T-cell (primary cell): Measurements from ENCODE around the gene WDR45B. TPM values are rescaled to one million over a fixed set of nuclear protein-coding genes. Genes with fewer than 3 reads are reported as not detected.
"Not testable (repeated sequence)": the region's sequence is repeated elsewhere in the genome, so short reads cannot be mapped to it uniquely, and the experiment has no call there.

Experiments
- ATAC-seq, 4 experiments: fragments of 200-7000 bp in 3 of 4; fragments of 150-1000 bp in 1 of 4; cut with Tn5 transposase; replicated peaks in 1 of 4; 1 replicate in 3 of 4; 2 replicates in 1 of 4; pipeline ENCODE4 v1.10.0; 2021; ENCODE audit warnings: moderate library complexity in 3 of 4, mild to moderate bottlenecking in 2 of 4, moderate number of reproducible peaks in 1 of 4
- CTCF ChIA-PET, 2 donors: fragments of 300-600 bp; sonication (Branson Sonifier 250); formaldehyde crosslinking; loops; one replicate each; lab custom pipeline; 2022; ENCODE audit warnings: antibody characterized with exemption in 2 of 2; lab: Charles Lee
- POLR2A ChIA-PET, 2 donors: fragments of 300-600 bp; sonication (Branson Sonifier 250); formaldehyde crosslinking; loops; one replicate each; lab custom pipeline; 2022; ENCODE audit warnings: antibody characterized with exemption in 2 of 2; lab: Charles Lee
- DNase-seq, 35 experiments: peaks; one replicate each; pipeline versions ENCODE4 v3.0.0 to v3.0.0-alpha.2; 2013 to 2023
- H3K27ac ChIP-seq: one replicate; pipeline ENCODE4 v1.5.1; 2013; ENCODE audit warnings: low read length
- H3K27me3 ChIP-seq, 2 experiments: replicated peaks in 1 of 2; 1 replicate in 1 of 2; 2 replicates in 1 of 2; pipeline versions ENCODE4 v1.6.1 to v1.7.0; 2013; ENCODE audit warnings: low read length in 1 of 2, mixed read lengths in 1 of 2; ENCODE audit not compliant: control insufficient read depth in 2 of 2, insufficient read depth in 2 of 2; ENCODE audit errors: extremely low read depth in 1 of 2
- H3K36me3 ChIP-seq, 2 donors: 1 replicate in 1 of 2; 2 replicates in 1 of 2; pipeline versions ENCODE4 v1.6.1 to v1.7.0; 2013; ENCODE audit warnings: low read length in 1 of 2; ENCODE audit not compliant: control insufficient read depth in 2 of 2, insufficient read depth in 1 of 2; ENCODE audit errors: extremely low read depth in 1 of 2
- H3K4me1 ChIP-seq, 2 experiments: 1 replicate in 1 of 2; 2 replicates in 1 of 2; pipeline versions ENCODE4 v1.6.1 to v1.7.0; 2013; ENCODE audit warnings: low read length in 2 of 2, mixed read lengths in 1 of 2; ENCODE audit not compliant: insufficient read depth in 2 of 2, control insufficient read depth in 1 of 2; ENCODE audit errors: extremely low read depth in 1 of 2
- H3K4me3 ChIP-seq, 2 donors: 1 replicate in 1 of 2; 2 replicates in 1 of 2; pipeline versions ENCODE4 v1.5.1 to v1.7.0; 2013; ENCODE audit warnings: mild to moderate bottlenecking in 2 of 2, low read length in 1 of 2, moderate library complexity in 1 of 2; ENCODE audit not compliant: control insufficient read depth in 1 of 2; ENCODE audit errors: extremely low read depth in 1 of 2
- H3K9me3 ChIP-seq: 2 replicates; pipeline ENCODE4 v1.7.0; 2013
- H3K27ac Mint-ChIP-seq, 2 donors: one replicate each; pipeline ENCODE4 v1.8.0; 2020 to 2021; ENCODE audit warnings: mild to moderate bottlenecking in 2 of 2, mixed read lengths in 2 of 2
- H3K27me3 Mint-ChIP-seq, 2 donors: one replicate each; pipeline ENCODE4 v1.8.0; 2021 to 2022; ENCODE audit warnings: mixed read lengths in 2 of 2
- H3K36me3 Mint-ChIP-seq: one replicate; pipeline ENCODE4 v1.8.0; 2021; ENCODE audit warnings: mixed read lengths
- H3K4me1 Mint-ChIP-seq, 3 donors: one replicate each; pipeline ENCODE4 v1.8.0; 2020 to 2022; ENCODE audit warnings: mixed read lengths in 3 of 3, mild to moderate bottlenecking in 1 of 3
- H3K4me3 Mint-ChIP-seq, 3 donors: one replicate each; pipeline ENCODE4 v1.8.0; 2020 to 2022; ENCODE audit warnings: mild to moderate bottlenecking in 3 of 3, mixed read lengths in 3 of 3, moderate library complexity in 3 of 3
- H3K9me3 Mint-ChIP-seq, 3 donors: one replicate each; pipeline ENCODE4 v1.8.0; 2020 to 2022; ENCODE audit warnings: mixed read lengths in 3 of 3
- WGBS: methylation state at CpG from one replicate; pipeline ENCODE4 v1.1.5; 2013; ENCODE audit warnings: missing lambda C conversion rate; ENCODE audit not compliant: insufficient coverage; 5-methylcytosine and 5-hydroxymethylcytosine counted together
- total RNA-seq, 35 experiments: library from RNA in 6 of 35; stranded (reverse) in 6 of 35; fragments of 120-200 nt in 1 of 35; gene quantifications; one replicate each; pipeline versions ENCODE4 v1.2.1 to v1.2.4 and lab custom pipeline; 2013 to 2026

WDR45B gene
- total RNA-seq, 5 donors from 2014 or later (not counting 1 experiment from before 2014, with no cell fraction given): 57.3 to 81.5 (median 59.4) TPM

- Mint-ChIP-seq H3K27me3 (no peaks in the 10 kb centered on the region), H3K4me3 (no peak overlapping the region), H3K27ac (no peak overlapping the region), H3K4me1 (no peaks in the 10 kb centered on the region), H3K9me3 (no peaks in the 10 kb centered on the region), H3K36me3 (peaks cover 12% of the 10 kb centered on the region)
- ChIA-PET POLR2A (no interaction called here), CTCF (no interaction called here)
- Histone ChIP-seq H3K27me3 (no peaks in the 10 kb centered on the region), H3K4me1 (no peaks in the 10 kb centered on the region), H3K27ac (no peak overlapping the region), H3K36me3 (peaks cover 8 to 47% of the 10 kb centered on the region in 2 donors), H3K9me3 (no peaks in the 10 kb centered on the region), H3K4me3 (no peak overlapping the region)
- 96% methylated on average over 17 of the region's 18 CpGs for WGBS
- DNase-seq (no peak), ATAC-seq (no peak)
Measured at GRCh38 chr17:82577300-82577699, 70.9 kb downstream of the WDR45B start.

GRCh38 chr17:82575581-82576221, 72.5 kb downstream of the WDR45B start:
- H3K27ac Mint-ChIP-seq, H3K4me3 ChIP-seq, POLR2A ChIA-PET, H3K9me3 Mint-ChIP-seq, H3K9me3 ChIP-seq, CTCF ChIA-PET, H3K4me3 Mint-ChIP-seq, H3K4me1 ChIP-seq, H3K27me3 Mint-ChIP-seq, H3K27me3 ChIP-seq, ATAC-seq, H3K27ac ChIP-seq, H3K4me1 Mint-ChIP-seq, DNase-seq: not testable (repeated sequence)
- peaks cover 6 to 54% of the 10 kb centered on the region in 2 donors for H3K36me3 ChIP-seq
- H3K36me3 Mint-ChIP-seq: peaks cover 18% of the 10 kb centered on the region
- WGBS: 98% methylated on average over 13 of the region's 52 CpGs

GRCh38 chr17:82574041-82574440, 74.2 kb downstream of the WDR45B start:
- Histone ChIP-seq H3K4me1 (no peaks in the 10 kb centered on the region), H3K4me3 (no peak overlapping the region), H3K27ac (no peak overlapping the region), H3K36me3 (peaks cover 9 to 65% of the 10 kb centered on the region in 2 donors), H3K27me3 (no peaks in the 10 kb centered on the region), H3K9me3 (no peaks in the 10 kb centered on the region)
- CTCF ChIA-PET: no interaction called here
- POLR2A ChIA-PET: interaction anchor here in 1 of 2 donors (0.7 to 0.9 kb wide), 2 partner anchors 18 to 32 kb away, joined by 8 to 10 read pairs; no protein-coding TSS in a partner anchor
- no peak overlapping the region for H3K4me3 Mint-ChIP-seq
- no peaks in the 10 kb centered on the region for H3K9me3 Mint-ChIP-seq
- H3K4me1 Mint-ChIP-seq: no peaks in the 10 kb centered on the region
- no peak for ATAC-seq
- DNase-seq: no peak
- H3K27me3 Mint-ChIP-seq: no peaks in the 10 kb centered on the region
- WGBS: 100% methylated on average over 1 of the region's 11 CpGs
- no peak overlapping the region for H3K27ac Mint-ChIP-seq
- H3K36me3 Mint-ChIP-seq: peaks cover 22% of the 10 kb centered on the region

GRCh38 chr17:82571855-82572254, 76.4 kb downstream of the WDR45B start:
- H3K9me3 Mint-ChIP-seq: no peaks in the 10 kb centered on the region
- ChIA-PET POLR2A (no interaction called here), CTCF (no interaction called here)
- 94% methylated on average over 4 of the region's 6 CpGs for WGBS
- no peak for ATAC-seq
- peaks cover 22% of the 10 kb centered on the region for H3K36me3 Mint-ChIP-seq
- H3K36me3 ChIP-seq: peaks cover 14 to 75% of the 10 kb centered on the region in 2 donors
- no peak overlapping the region for H3K27ac ChIP-seq
- H3K4me1 Mint-ChIP-seq: no peaks in the 10 kb centered on the region
- H3K4me3 ChIP-seq: no peak overlapping the region
- DNase-seq: no peak
- H3K27me3 Mint-ChIP-seq: no peaks in the 10 kb centered on the region
- no peaks in the 10 kb centered on the region for H3K27me3 ChIP-seq
- no peaks in the 10 kb centered on the region for H3K4me1 ChIP-seq
- no peak overlapping the region for H3K27ac Mint-ChIP-seq
- no peaks in the 10 kb centered on the region for H3K9me3 ChIP-seq
- no peak overlapping the region for H3K4me3 Mint-ChIP-seq

- POLR2A ChIA-PET: no interaction called here
- H3K36me3 ChIP-seq: peaks cover 16 to 76% of the 10 kb centered on the region in 2 donors
- no peak overlapping the region for H3K27ac ChIP-seq
Measured at GRCh38 chr17:82570277-82570676, 78.0 kb downstream of the WDR45B start.

GRCh38 chr17:82569621-82570020, 78.6 kb downstream of the WDR45B start:
- H3K9me3 ChIP-seq: no peaks in the 10 kb centered on the region
- no peak overlapping the region for H3K27ac ChIP-seq
- H3K4me3 Mint-ChIP-seq: no peak overlapping the region
- 98% methylated on average over 5 of the region's 11 CpGs for WGBS
- H3K4me1 Mint-ChIP-seq: no peaks in the 10 kb centered on the region
- no peak for ATAC-seq
- no peaks in the 10 kb centered on the region for H3K4me1 ChIP-seq
- no peak overlapping the region for H3K27ac Mint-ChIP-seq
- no peak for DNase-seq
- H3K27me3 Mint-ChIP-seq: no peaks in the 10 kb centered on the region
- H3K4me3 ChIP-seq: no peak overlapping the region
- no peaks in the 10 kb centered on the region for H3K27me3 ChIP-seq
- H3K36me3 ChIP-seq: peaks cover 16 to 77% of the 10 kb centered on the region in 2 donors
- ChIA-PET CTCF (interaction anchor here in 1 of 2 donors (0.6 kb wide), 2 partner anchors 9 to 61 kb away, joined by 3 to 4 read pairs; no protein-coding TSS in a partner anchor), POLR2A (interaction anchor here in 1 of 2 donors (0.6 kb wide), 1 partner anchor 431 kb away, joined by 4 read pairs; no protein-coding TSS in a partner anchor)
- H3K36me3 Mint-ChIP-seq: peaks cover 29% of the 10 kb centered on the region
- H3K9me3 Mint-ChIP-seq: no peaks in the 10 kb centered on the region

More at GRCh38 chr17:82570277-82570676, 78.0 kb downstream of the WDR45B start:
- DNase-seq (no peak), ATAC-seq (no peak)
- Mint-ChIP-seq H3K27me3 (no peaks in the 10 kb centered on the region), H3K27ac (no peak overlapping the region), H3K4me1 (no peaks in the 10 kb centered on the region), H3K36me3 (peaks cover 24% of the 10 kb centered on the region), H3K9me3 (no peaks in the 10 kb centered on the region), H3K4me3 (no peak overlapping the region)
- H3K27me3 ChIP-seq: no peaks in the 10 kb centered on the region
- 97% methylated on average over 3 of the region's 9 CpGs for WGBS
- no peak overlapping the region for H3K4me3 ChIP-seq
- no peaks in the 10 kb centered on the region for H3K9me3 ChIP-seq
- CTCF ChIA-PET: no interaction called here
- no peaks in the 10 kb centered on the region for H3K4me1 ChIP-seq
